Lower leg skin (tissue), 4 donors: ENCODE results near the gene SUGP2. TPM values are rescaled to one million over a fixed set of nuclear protein-coding genes. Genes with fewer than 3 reads are reported as not detected.
"Not testable (repeated sequence)": the region's sequence is repeated elsewhere in the genome, so short reads cannot be mapped to it uniquely, and the experiment has no call there.

ENCODE experiments used
- DNase-seq, 2 donors: peaks; one replicate each; pipeline ENCODE4 v3.0.0-alpha.2; 2019; ENCODE audit warnings: low spot score in 2 of 2
- H3K4me3 ChIP-seq: fragments of 200-600 bp; sonication (generic); 2 replicates; pipeline ENCODE4 v1.5.1; 2017; ENCODE audit warnings: mild to moderate bottlenecking, low read depth; ENCODE audit not compliant: poor library complexity, severe bottlenecking
- POLR2A ChIP-seq, 2 donors: fragments of 450-650 bp; IDR thresholded peaks; one replicate each; pipeline ENCODE4 v1.6.1; 2016 to 2017; ENCODE audit warnings: antibody characterized with exemption in 2 of 2, mild to moderate bottlenecking in 1 of 2, moderate library complexity in 1 of 2
- WGBS, 2 donors: methylation state at CpG; one replicate each; pipeline ENCODE4 v1.1.5; 2018; 5-methylcytosine and 5-hydroxymethylcytosine counted together
- intact Hi-C: fragments of 100-400 bp; cut with DNase I; formaldehyde crosslinking; loops from one replicate; pipeline ENCODE4 v1.15.0; 2023; ENCODE audit warnings: low total_unique reads
- total RNA-seq, 4 donors: library from RNA; depleted of rRNA; stranded (reverse); fragments of >200 nt; gene quantifications; one replicate each; pipeline ENCODE4 v1.1.0, GENCODE V29; 2016
- TF ChIP-seq, protein P1 (sequence below), 3 donors: fragments of 450-650 bp; IDR thresholded peaks; one replicate each; pipeline ENCODE4 v1.5.1; 2016; ENCODE audit warnings: antibody characterized with exemption in 3 of 3, mild to moderate bottlenecking in 3 of 3, moderate library complexity in 2 of 3

The SUGP2 gene
- total RNA-seq, 4 donors from 2014 or later = 16.2 to 29.8 (median 20.8) TPM

DNA sequence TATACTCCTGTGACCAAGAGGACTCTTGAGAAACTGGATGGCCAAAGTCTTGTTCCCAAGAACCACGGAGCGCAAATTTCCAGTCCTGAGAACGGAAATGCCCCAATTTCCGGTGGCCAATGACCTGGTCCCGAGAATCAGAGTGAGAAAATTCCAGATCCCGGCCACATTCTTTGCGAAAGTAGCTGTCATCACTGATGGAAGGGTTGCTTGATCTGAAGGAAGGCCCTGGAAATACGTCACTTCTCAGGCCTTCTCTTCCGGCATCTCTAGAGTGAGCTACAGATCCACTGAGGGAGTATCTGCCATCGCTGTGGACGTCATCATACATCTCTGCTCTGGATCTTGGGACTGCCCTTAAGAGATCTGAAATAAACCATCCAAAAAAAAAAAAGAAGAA is 7.5 kb downstream of the SUGP2 start:
- WGBS, 2 donors = 81 to 90% methylated on average over 11 of the region's 11 CpGs
- intact Hi-C loops = no loop called here
- no peak overlapping the region for H3K4me3 ChIP-seq
- no peak for DNase-seq
- no peak for TF ChIP-seq POLR2A (IDR thresholded peaks at IDR 0.05)
- TF ChIP-seq, protein P1, sequence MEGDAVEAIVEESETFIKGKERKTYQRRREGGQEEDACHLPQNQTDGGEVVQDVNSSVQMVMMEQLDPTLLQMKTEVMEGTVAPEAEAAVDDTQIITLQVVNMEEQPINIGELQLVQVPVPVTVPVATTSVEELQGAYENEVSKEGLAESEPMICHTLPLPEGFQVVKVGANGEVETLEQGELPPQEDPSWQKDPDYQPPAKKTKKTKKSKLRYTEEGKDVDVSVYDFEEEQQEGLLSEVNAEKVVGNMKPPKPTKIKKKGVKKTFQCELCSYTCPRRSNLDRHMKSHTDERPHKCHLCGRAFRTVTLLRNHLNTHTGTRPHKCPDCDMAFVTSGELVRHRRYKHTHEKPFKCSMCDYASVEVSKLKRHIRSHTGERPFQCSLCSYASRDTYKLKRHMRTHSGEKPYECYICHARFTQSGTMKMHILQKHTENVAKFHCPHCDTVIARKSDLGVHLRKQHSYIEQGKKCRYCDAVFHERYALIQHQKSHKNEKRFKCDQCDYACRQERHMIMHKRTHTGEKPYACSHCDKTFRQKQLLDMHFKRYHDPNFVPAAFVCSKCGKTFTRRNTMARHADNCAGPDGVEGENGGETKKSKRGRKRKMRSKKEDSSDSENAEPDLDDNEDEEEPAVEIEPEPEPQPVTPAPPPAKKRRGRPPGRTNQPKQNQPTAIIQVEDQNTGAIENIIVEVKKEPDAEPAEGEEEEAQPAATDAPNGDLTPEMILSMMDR (IDR thresholded peaks at IDR 0.05) = no peak

DNA sequence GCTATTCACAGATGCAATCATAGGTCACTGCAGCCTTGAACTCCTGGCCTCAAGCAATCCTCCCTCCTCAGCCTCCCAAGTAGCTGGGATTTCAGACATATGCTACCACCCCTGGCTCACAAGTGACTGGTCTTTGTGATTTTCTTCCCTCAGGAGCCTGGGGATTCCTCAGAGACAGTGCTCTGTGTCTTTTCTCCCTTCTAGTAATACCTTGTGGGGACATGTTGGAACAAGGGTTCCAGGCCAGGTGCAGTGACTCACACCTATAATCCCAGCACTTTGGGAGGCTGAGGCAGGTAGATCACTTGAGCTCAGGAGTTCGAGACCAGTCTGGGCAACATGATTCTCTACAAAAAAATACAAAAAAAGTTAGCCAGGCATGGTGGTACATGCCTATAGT is 9.9 kb downstream of the SUGP2 start:
- 55 to 71% methylated on average over 1 of the region's 1 CpG for WGBS, 2 donors
- H3K4me3 ChIP-seq, DNase-seq, intact Hi-C loops: not testable (repeated sequence)

DNA sequence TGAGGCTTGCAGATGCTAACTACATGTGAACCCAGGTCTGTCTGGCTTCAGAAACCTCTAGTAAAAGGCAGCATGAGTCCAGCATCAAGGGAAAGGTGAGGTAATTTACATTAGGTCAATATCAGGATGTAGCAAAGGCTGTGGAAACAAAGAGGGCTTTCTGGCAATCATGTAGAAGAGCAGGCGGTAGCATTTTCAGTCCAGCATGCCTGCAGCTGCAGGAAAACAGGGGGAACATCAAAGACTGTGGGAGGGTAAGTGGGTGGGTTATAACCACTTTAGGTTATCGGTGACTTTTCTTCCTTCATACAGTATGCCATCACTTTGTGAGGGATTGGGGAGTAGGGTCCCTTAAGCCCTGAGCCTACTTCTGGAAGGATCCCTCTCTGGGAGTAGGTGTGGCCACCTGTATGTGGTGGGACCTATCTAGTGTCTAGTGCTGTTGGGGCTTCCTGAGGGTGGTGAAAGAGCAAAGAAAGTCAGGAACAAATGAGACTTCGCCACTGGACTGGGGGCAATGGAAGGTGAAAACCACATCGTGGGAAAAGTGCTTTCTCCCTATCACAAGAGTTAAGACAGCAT is 10.8 kb downstream of the SUGP2 start:
- no peak overlapping the region for H3K4me3 ChIP-seq
- DNase-seq = no peak
- 65 to 86% methylated on average over 4 of the region's 4 CpGs for WGBS, 2 donors
- TF ChIP-seq POLR2A (IDR thresholded peaks at IDR 0.05) = no peak
- TF ChIP-seq, protein P1 (IDR thresholded peaks at IDR 0.05) = no peak
- intact Hi-C loops = no loop called here

DNA sequence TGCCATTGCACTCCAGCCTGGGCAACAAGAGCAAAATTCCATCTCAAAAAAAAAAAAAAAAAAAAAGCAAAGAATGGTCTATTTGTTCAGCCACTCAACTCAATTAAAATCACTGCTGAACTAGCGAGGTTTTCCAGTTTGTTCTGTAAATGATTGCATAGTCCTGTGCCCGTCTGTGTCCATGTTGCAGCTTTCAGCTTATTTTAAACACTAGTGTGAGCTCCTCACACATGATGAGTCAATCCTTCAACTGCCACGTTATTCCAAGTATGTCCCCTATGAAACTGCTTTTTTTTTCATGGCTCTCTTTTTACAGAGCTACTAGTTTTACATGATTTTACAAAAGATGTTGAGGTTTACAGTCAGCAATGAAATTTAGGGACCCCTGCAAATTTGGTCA is 12.2 kb downstream of the SUGP2 start:
- H3K4me3 ChIP-seq = no peak overlapping the region
- WGBS, 2 donors = 54 to 55% methylated on average over 3 of the region's 3 CpGs
- no peak for TF ChIP-seq POLR2A (IDR thresholded peaks at IDR 0.05)
- TF ChIP-seq, protein P1 (IDR thresholded peaks at IDR 0.05) = no peak
- intact Hi-C loops = no loop called here
- no peak for DNase-seq

DNA sequence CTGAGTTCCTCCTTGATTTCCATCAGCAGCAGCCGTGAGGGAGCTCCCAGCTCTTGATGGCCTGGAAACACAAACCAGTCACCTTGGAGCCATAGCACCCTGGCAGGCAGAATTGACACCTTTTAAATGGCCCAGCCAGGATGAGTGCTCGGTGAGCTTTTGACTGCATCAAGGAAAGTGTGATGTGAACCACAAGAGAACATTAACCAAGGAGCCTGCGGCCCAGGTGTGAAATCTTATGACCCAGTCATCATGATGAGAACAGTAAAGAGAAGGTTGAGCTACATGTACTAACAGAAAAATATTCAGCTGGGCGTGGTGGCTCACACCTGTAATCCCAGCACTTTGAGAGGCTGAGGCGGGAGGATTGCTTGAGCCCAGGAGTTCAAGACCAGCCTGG is 22.8 kb downstream of the SUGP2 start:
- no peak for TF ChIP-seq POLR2A (IDR thresholded peaks at IDR 0.05)
- TF ChIP-seq, protein P1 (IDR thresholded peaks at IDR 0.05) = no peak
- no peak overlapping the region for H3K4me3 ChIP-seq
- WGBS, 2 donors = 89 to 96% methylated on average over 5 of the region's 5 CpGs
- no peak for DNase-seq
- intact Hi-C loops = no loop called here

DNA sequence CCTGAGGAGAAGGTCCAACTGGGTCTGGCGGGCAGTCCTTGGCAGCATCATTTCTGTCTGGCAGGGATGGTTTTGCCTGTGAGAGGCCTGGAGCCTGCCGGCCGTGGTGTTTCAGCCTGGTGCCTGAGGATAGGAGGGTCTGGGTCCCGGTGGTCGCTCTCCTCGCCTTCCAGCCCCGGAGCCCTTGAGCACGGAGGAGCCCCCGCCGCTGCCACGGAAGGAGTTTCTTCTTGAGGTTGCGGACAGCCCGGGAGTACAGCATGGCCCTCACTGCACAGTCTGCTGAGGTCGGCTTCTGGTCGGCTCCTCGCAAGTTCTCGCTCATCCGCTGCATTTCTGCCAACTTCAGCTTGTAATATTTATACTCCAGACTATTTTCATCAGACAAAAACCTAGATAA is 23.4 kb downstream of the SUGP2 start:
- no peak for DNase-seq
- WGBS, 2 donors = 94 to 95% methylated on average over 17 of the region's 18 CpGs
- intact Hi-C loops = no loop called here
- no peak for TF ChIP-seq POLR2A (IDR thresholded peaks at IDR 0.05)
- TF ChIP-seq, protein P1 (IDR thresholded peaks at IDR 0.05) = no peak
- no peak overlapping the region for H3K4me3 ChIP-seq
